ENCODE data around the gene HEMK1.

DNA sequence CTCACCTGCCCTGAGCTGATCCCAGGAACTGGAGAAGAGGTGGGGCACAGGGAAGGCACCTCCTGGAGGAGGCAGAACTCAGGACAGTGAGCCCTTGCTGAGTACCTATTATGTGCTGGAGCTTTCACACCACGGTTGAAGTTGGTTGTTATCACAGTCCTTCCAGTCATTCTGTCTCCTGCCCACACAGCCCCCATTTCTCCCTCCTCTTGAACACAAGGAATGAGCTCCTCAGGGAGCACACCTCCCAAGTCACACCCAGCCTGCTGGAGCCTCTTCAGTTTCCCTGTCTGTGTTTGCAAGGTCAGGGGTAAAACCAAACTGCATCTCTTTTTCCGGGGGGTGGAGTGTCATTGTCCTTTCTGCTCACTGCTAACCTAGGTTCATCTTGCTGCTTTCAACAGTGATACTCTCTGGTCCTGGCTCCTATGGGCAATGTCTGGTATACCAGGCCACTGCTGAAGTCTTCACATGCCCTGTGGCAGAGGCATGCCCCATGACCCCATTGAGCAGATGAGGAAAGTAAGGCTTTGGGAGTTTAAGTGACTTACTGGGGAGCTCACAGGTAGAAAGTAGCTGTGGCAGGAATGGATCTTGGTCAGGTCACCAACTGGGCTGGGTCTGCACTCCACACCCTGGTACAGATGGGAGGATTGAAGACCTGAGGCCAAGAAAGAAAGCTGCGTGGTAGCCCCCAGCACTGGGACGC, 31.7 kb upstream of the HEMK1 start:
- TF ChIP-seq CTCF (conservative IDR thresholded peaks at IDR 0.05 in 1 of 2, IDR thresholded peaks at IDR 0.05 in 1 of 2; ENCODE audit: extremely low read depth in 1 of 2, insufficient read depth in 1 of 2, low read depth in 1 of 2, low read length in 2 of 2) (no peak), EZH2 (IDR thresholded peaks at IDR 0.05; ENCODE audit: borderline replicate concordance, low read length) (no peak)
